Cardiac fibroblast (primary cell): ENCODE measurements around the gene SLC13A4.
A peak's percentile ranks its signal among the peaks of the same experiment; 100 is the strongest.

Source experiments
- DNase-seq, 2 donors: peaks; one replicate each; pipeline versions ENCODE4 v3.0.0 to v3.0.0-alpha.2; 2010; ENCODE audit warnings: low read depth in 2 of 2
- H3K4me3 ChIP-seq, 2 donors: replicated peaks in 1 of 2; 1 replicate in 1 of 2; 2 replicates in 1 of 2; pipeline ENCODE4 v1.5.1; 2011; ENCODE audit warnings: low read depth in 2 of 2, low read length in 2 of 2, mild to moderate bottlenecking in 2 of 2, moderate library complexity in 1 of 2
- CTCF ChIP-seq: IDR thresholded peaks from one replicate; pipeline ENCODE4 v1.5.1; 2011; ENCODE audit warnings: low read depth, mild to moderate bottlenecking, low read length, inconsistent platforms

Gene SLC13A4

GRCh38 chr7:135661311-135662122 lies 66.5 kb downstream of the SLC13A4 start:
- peak overlapping the region; percentile 28 to 99 for H3K4me3 ChIP-seq
- no peak for TF ChIP-seq CTCF
- DNase-seq, result no peak

- DNase-seq, result peak in 1 of 2 donors; percentile 27
- TF ChIP-seq CTCF, result no peak
Observed at GRCh38 chr7:135659159-135659846, 68.7 kb downstream of the SLC13A4 start.

GRCh38 chr7:135658564-135658963 lies 69.4 kb downstream of the SLC13A4 start:
- TF ChIP-seq CTCF, result no peak
- no peak overlapping the region for H3K4me3 ChIP-seq
- DNase-seq, result no peak

More at GRCh38 chr7:135659159-135659846, 68.7 kb downstream of the SLC13A4 start:
- H3K4me3 ChIP-seq, result no peak overlapping the region

- no peak for DNase-seq
- no peak for TF ChIP-seq CTCF
- no peak overlapping the region for H3K4me3 ChIP-seq
Observed at GRCh38 chr7:135653340-135654080, 74.5 kb downstream of the SLC13A4 start.

GRCh38 chr7:135650831-135651573 lies 77.0 kb downstream of the SLC13A4 start:
- H3K4me3 ChIP-seq, result no peak overlapping the region
- TF ChIP-seq CTCF, result no peak
- peak; percentile 76 to 81 for DNase-seq

GRCh38 chr7:135648235-135648634 lies 79.8 kb downstream of the SLC13A4 start:
- H3K4me3 ChIP-seq, result no peak overlapping the region
- no peak for DNase-seq
- no peak for TF ChIP-seq CTCF
